GM19035 (cell line): Measurements from ENCODE around the gene CD274.
"Not testable (repeated sequence)": the region's sequence is repeated elsewhere in the genome, so short reads cannot be mapped to it uniquely, and the experiment has no call there.

Experiments used
- ATAC-seq: cut with Tn5 transposase; IDR thresholded peaks from one replicate; pipeline ENCODE4 v1.9.1; 2021; ENCODE audit not compliant: unreplicated experiment

Gene CD274

GRCh38 chr9:5493679-5494511, 43.6 kb downstream of the CD274 start:
- peak; percentile 88 for ATAC-seq

- ATAC-seq, result not testable (repeated sequence)
These were observed 44.4 kb downstream of the CD274 start for GRCh38 chr9:5494765-5495164.

- ATAC-seq, result no peak
These were observed 48.8 kb downstream of the CD274 start for GRCh38 chr9:5499157-5499556.

GRCh38 chr9:5499889-5500398, 49.6 kb downstream of the CD274 start:
- ATAC-seq, result no peak

GRCh38 chr9:5500441-5501235, 50.3 kb downstream of the CD274 start:
- no peak for ATAC-seq

GRCh38 chr9:5502553-5502952, 52.2 kb downstream of the CD274 start:
- ATAC-seq, result no peak

GRCh38 chr9:5509573-5509972, 59.2 kb downstream of the CD274 start:
- no peak for ATAC-seq

- ATAC-seq, result peak; percentile 79
These were observed 60.1 kb downstream of the CD274 start, which contains the start of gene PDCD1LG2 for GRCh38 chr9:5510360-5510931. Gene PDCD1LG2 (plus strand): TSS chr9:5510531. CDS start chr9:5522547, 12,016 bp downstream.

- ATAC-seq, result no peak
These were observed 60.6 kb downstream of the CD274 start for GRCh38 chr9:5510989-5511388.

GRCh38 chr9:5511476-5511875, 61.1 kb downstream of the CD274 start:
- ATAC-seq, result no peak

GRCh38 chr9:5511935-5512580, 61.7 kb downstream of the CD274 start:
- ATAC-seq, result no peak

- no peak for ATAC-seq
These were observed 62.5 kb downstream of the CD274 start for GRCh38 chr9:5512658-5513452.

GRCh38 chr9:5513966-5514616, 63.7 kb downstream of the CD274 start:
- no peak for ATAC-seq

- ATAC-seq, result no peak
These were observed 64.4 kb downstream of the CD274 start for GRCh38 chr9:5514617-5515260.

GRCh38 chr9:5515261-5515650, 64.9 kb downstream of the CD274 start:
- no peak for ATAC-seq

GRCh38 chr9:5516453-5517220, 66.3 kb downstream of the CD274 start:
- no peak for ATAC-seq

GRCh38 chr9:5518171-5518936, 68.0 kb downstream of the CD274 start:
- peak; percentile 72 for ATAC-seq

- peak; percentile 7 for ATAC-seq
These were observed 68.6 kb downstream of the CD274 start for GRCh38 chr9:5518937-5519319.
